RWPE2 (cell line): ENCODE measurements around the gene PSEN2.

Experiments used
- ATAC-seq: fragments of 200-7000 bp; cut with Tn5 transposase; 3 replicates; pipeline ENCODE4 v1.9.1; 2021; ENCODE audit warnings: low read depth
- DNase-seq: peaks from one replicate; pipeline ENCODE4 v3.0.0-alpha.2; 2020; ENCODE audit warnings: low spot score
- H3K27ac ChIP-seq: fragments of 450-650 bp; 2 replicates; pipeline ENCODE4 v1.5.1; 2017; ENCODE audit warnings: mild to moderate bottlenecking; ENCODE audit not compliant: poor library complexity, severe bottlenecking
- H3K27me3 ChIP-seq: fragments of 250-450 bp; sonication (Bioruptor Pico); 2 replicates; pipeline ENCODE4 v1.5.1; 2021; ENCODE audit warnings: mild to moderate bottlenecking, moderate library complexity; ENCODE audit not compliant: insufficient read depth, poor library complexity, severe bottlenecking
- H3K36me3 ChIP-seq: fragments of 250-450 bp; sonication (Bioruptor Pico); 2 replicates; pipeline ENCODE4 v1.5.1; 2020; ENCODE audit warnings: low read depth, mild to moderate bottlenecking, moderate library complexity
- H3K4me1 ChIP-seq: fragments of 250-450 bp; sonication (Bioruptor Pico); 2 replicates; pipeline ENCODE4 v1.5.1; 2021; ENCODE audit warnings: mild to moderate bottlenecking, moderate library complexity; ENCODE audit not compliant: insufficient read depth, poor library complexity, severe bottlenecking
- H3K4me3 ChIP-seq: fragments of 250-450 bp; sonication (Bioruptor Pico); 2 replicates; pipeline ENCODE4 v1.5.1; 2021; ENCODE audit warnings: mild to moderate bottlenecking, moderate library complexity; ENCODE audit not compliant: severe bottlenecking
- H3K9me3 ChIP-seq: fragments of 250-450 bp; sonication (Bioruptor Pico); 2 replicates; pipeline ENCODE4 v1.5.1; 2021; ENCODE audit warnings: mild to moderate bottlenecking, moderate library complexity; ENCODE audit not compliant: severe bottlenecking
- CTCF ChIP-seq: fragments of 450-650 bp; IDR thresholded peaks from one replicate; pipeline ENCODE4 v1.5.1; 2017; ENCODE audit warnings: mild to moderate bottlenecking, moderate library complexity; ENCODE audit not compliant: poor library complexity, severe bottlenecking

Gene PSEN2

GRCh38 chr1:226888816-226889215 is 18.4 kb downstream of the PSEN2 start:
- H3K36me3 ChIP-seq = no peaks in the 10 kb centered on the region

GRCh38 chr1:226889616-226890330 is 19.4 kb downstream of the PSEN2 start:
- Histone ChIP-seq H3K36me3 (no peaks in the 10 kb centered on the region), H3K4me3 (no peak overlapping the region), H3K9me3 (no peaks in the 10 kb centered on the region), H3K4me1 (no peaks in the 10 kb centered on the region), H3K27ac (no peak overlapping the region), H3K27me3 (no peaks in the 10 kb centered on the region)
- no peak for TF ChIP-seq CTCF
- no peak for DNase-seq
- ATAC-seq = no peak

More at GRCh38 chr1:226888816-226889215, 18.4 kb downstream of the PSEN2 start:
- ATAC-seq = no peak
- H3K27ac ChIP-seq = no peak overlapping the region
- H3K4me3 ChIP-seq = no peak overlapping the region
- H3K9me3 ChIP-seq = no peaks in the 10 kb centered on the region
- no peaks in the 10 kb centered on the region for H3K27me3 ChIP-seq
- DNase-seq = no peak
- no peak for TF ChIP-seq CTCF
- no peaks in the 10 kb centered on the region for H3K4me1 ChIP-seq

- no peak overlapping the region for H3K27ac ChIP-seq
- H3K36me3 ChIP-seq = no peaks in the 10 kb centered on the region
- H3K9me3 ChIP-seq = no peaks in the 10 kb centered on the region
- no peak for ATAC-seq
- H3K4me1 ChIP-seq = no peaks in the 10 kb centered on the region
- H3K27me3 ChIP-seq = no peaks in the 10 kb centered on the region
- no peak for TF ChIP-seq CTCF
- no peak overlapping the region for H3K4me3 ChIP-seq
- no peak for DNase-seq
Measured at GRCh38 chr1:226890331-226891108, 20.1 kb downstream of the PSEN2 start.

DNA sequence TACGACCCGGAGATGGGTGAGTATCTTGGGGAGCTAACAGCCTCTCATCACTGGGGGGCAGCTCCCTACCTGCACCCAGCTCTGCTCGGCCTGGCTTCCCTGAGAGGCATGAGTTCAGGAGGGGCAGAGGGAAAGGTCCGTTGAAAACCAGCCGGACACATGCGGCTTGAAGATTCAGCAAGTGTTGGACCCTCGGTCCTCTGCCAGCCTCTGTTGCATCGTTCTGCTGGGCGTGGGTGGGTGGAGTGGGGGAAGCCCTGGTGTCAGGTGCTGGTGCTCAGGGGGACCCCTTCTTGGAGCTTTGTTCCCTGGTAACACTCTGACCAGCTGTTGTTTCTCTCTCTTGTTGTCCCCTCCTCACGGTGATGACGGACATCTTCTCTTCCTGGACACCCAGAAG is 20.9 kb downstream of the PSEN2 start:
- H3K4me3 ChIP-seq = no peak overlapping the region
- no peaks in the 10 kb centered on the region for H3K27me3 ChIP-seq
- H3K27ac ChIP-seq = no peak overlapping the region
- no peak for ATAC-seq
- no peak for DNase-seq
- H3K36me3 ChIP-seq = no peaks in the 10 kb centered on the region
- no peaks in the 10 kb centered on the region for H3K4me1 ChIP-seq
- no peaks in the 10 kb centered on the region for H3K9me3 ChIP-seq
- TF ChIP-seq CTCF = no peak
